C4-2B (cell line): ENCODE results near the gene C8G.
A peak's percentile ranks its signal among the peaks of the same experiment; 100 is the strongest.

Experiments used
- H3K27ac ChIP-seq: fragments of 450-650 bp; 2 replicates; pipeline ENCODE4 v1.5.1; 2017
- ZFX ChIP-seq: fragments of 450-650 bp; IDR thresholded peaks from 2 replicates; pipeline ENCODE4 v1.6.1; 2017
- TF ChIP-seq, protein P1 (sequence below): fragments of 450-650 bp; conservative IDR thresholded peaks from 2 replicates; pipeline ENCODE4 v1.5.1; 2017; ENCODE audit warnings: mild to moderate bottlenecking

The C8G gene

DNA sequence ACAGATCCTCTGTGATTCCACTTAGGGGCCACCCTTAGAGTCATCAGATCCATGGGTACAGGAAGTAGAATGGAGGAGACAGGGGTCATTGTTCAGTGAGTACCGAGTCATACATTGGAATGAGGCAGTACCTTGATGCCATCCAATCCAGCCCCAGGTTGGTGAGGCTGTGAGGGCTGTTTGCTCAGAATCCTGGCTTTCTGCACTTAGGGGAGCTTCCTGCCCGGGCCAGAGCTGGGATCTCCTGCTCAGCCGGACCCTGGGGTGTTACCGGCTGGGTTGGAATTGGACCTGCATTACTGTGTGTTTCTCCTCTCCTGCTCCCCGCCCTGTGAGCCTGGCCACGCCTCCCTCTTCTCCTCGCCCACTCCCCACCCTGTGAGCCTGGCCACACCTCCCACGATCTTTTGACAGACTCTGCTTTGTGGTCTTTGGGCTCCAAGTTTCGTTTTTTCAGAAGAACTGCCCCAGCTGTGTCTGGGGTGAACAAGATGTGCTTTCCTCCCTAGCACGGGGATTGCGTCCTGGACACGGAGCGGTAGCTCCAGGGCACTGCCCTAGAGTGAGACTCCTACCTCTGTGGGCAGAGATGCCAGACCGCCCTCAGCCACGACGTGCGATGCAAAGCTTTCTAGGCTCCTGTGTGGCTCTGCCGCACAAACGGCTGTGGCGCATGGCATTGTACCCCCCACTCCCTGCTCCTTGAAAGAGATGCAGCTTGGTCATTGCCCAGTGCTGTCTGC lies 43.4 kb upstream of the C8G start:
- H3K27ac ChIP-seq, result peak overlapping the region; percentile 35
- TF ChIP-seq, protein P1, sequence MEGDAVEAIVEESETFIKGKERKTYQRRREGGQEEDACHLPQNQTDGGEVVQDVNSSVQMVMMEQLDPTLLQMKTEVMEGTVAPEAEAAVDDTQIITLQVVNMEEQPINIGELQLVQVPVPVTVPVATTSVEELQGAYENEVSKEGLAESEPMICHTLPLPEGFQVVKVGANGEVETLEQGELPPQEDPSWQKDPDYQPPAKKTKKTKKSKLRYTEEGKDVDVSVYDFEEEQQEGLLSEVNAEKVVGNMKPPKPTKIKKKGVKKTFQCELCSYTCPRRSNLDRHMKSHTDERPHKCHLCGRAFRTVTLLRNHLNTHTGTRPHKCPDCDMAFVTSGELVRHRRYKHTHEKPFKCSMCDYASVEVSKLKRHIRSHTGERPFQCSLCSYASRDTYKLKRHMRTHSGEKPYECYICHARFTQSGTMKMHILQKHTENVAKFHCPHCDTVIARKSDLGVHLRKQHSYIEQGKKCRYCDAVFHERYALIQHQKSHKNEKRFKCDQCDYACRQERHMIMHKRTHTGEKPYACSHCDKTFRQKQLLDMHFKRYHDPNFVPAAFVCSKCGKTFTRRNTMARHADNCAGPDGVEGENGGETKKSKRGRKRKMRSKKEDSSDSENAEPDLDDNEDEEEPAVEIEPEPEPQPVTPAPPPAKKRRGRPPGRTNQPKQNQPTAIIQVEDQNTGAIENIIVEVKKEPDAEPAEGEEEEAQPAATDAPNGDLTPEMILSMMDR, result no peak

- H3K27ac ChIP-seq, result peak overlapping the region; percentile 35
These were observed 42.7 kb upstream of the C8G start for GRCh38 chr9:136902259-136902821.

DNA sequence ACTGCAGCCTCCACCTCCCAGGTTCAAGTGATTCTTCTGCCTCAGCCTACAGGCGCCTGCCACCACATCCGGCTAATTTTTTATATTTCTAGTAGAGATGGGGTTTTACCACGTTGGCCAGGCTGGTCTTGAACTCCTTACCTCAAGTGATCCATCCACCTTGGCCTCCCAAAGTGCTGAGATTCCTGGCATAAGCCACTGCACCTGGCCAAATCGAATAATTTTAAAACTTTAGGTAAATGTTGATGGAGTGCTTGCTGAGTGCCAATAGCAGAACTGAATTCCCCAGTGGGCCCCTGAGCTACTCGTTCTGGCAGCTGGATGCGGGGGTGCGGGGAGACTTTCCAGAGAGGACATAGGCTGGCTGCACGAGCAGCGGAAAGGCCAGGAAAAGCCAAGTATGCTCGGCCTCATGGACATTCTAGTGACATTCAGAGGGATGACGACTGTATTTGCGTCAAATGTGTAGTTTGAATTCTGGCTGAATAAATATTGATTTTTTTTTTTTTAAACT lies 41.9 kb upstream of the C8G start:
- no peak overlapping the region for H3K27ac ChIP-seq
- TF ChIP-seq, protein P1, result no peak
- TF ChIP-seq ZFX, result no peak

More at GRCh38 chr9:136902259-136902821, 42.7 kb upstream of the C8G start:
- TF ChIP-seq, protein P1, result no peak
- TF ChIP-seq ZFX, result no peak

- H3K27ac ChIP-seq, result no peak overlapping the region
- TF ChIP-seq ZFX, result no peak
- TF ChIP-seq, protein P1, result no peak
These were observed 38.8 kb upstream of the C8G start for GRCh38 chr9:136906266-136906665.

- no peak for TF ChIP-seq ZFX
- TF ChIP-seq, protein P1, result no peak
- H3K27ac ChIP-seq, result no peak overlapping the region
These were observed 37.8 kb upstream of the C8G start for GRCh38 chr9:136907011-136907914.

DNA sequence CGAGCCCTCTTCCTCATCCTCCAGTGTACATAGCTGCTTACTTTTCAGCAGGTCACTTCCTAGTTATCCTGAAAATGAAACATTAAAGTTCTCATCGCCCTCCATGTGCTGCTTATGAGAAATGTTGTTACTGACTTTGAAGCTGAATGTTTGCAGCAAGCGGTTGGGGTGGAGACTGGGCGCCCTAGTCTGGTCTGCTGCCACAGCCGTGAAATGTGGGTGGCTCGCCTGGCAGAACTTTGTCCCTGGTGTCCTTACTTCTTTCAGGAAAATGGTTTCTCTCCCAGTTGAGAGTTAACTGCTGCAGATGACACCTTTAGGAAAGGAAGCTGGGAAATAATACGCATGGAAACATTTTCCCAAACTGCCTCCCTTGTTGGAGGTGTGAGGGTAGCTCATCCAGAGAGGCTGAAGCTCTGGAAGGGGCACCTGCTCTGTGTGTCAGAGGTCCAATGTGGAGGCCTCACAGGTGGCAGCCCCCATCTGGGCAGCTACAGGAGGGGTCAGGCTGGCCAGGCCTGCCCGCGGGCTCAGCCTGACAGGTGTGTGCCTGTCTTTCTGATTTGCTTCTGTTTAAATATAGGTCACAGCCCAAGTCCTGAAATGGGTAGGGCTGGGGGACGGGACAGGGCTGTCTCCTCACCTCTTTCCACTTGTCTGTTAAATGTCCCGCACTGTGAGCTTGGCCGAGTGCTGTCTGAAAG lies 34.7 kb upstream of the C8G start:
- H3K27ac ChIP-seq, result no peak overlapping the region
- TF ChIP-seq ZFX, result no peak
- TF ChIP-seq, protein P1, result no peak
